GM19468 (cell line): Measurements from ENCODE around the gene KDM8.
A peak's percentile ranks its signal among the peaks of the same experiment; 100 is the strongest.

Experiments used
- ATAC-seq: cut with Tn5 transposase; IDR thresholded peaks from one replicate; pipeline ENCODE4 v1.9.1; 2021; ENCODE audit warnings: mild to moderate bottlenecking, moderate library complexity, moderate number of reproducible peaks; ENCODE audit not compliant: unreplicated experiment; ENCODE audit errors: extremely low read depth

KDM8 gene

GRCh38 chr16:27226976-27227705, 23.8 kb downstream of the KDM8 start:
- ATAC-seq: no peak

- no peak for ATAC-seq
These were observed 24.7 kb downstream of the KDM8 start for GRCh38 chr16:27228045-27228444.

DNA sequence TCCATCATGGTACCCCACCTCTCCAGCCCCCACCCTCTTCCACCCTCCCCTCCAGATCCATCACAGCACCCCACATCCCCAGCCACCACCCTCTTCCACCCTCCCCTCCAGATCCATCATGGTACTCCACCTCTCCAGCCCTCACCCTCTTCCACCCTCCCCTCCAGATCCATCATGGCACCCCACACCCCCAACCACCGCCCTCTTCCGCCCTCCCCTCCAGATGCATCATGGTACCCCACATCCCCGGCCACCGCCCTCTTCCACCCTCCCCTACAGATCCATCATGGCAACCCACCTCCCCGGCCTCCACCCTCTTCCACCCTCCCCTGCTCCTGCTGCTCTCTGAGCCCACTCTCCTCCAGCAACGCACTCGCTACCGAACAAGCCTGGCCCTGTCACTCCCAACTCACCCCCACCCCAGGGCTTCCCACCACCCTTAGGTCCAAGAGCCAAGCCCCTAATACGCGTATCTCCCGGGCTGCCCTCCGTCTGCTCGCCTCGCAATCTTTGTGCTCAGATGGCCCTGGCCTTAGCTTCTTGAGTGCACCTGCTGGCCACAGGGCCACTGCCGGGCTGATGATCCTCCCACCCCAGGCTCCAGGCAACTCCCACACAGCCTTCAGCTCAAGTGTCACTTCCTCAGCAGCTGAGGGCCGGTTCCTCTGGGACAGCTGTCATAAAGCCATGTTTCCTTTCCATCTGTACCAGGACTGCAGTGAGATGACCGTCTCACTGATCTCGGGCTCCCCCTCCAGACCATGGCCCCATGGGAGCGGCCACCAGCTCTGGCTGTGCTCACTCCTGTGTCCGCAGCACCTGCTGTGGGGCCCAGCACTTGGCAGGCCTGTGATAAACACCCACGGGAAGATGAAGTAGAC, 25.5 kb downstream of the KDM8 start:
- ATAC-seq: no peak

- ATAC-seq: no peak
These were observed 26.7 kb downstream of the KDM8 start for GRCh38 chr16:27229891-27230470.

DNA sequence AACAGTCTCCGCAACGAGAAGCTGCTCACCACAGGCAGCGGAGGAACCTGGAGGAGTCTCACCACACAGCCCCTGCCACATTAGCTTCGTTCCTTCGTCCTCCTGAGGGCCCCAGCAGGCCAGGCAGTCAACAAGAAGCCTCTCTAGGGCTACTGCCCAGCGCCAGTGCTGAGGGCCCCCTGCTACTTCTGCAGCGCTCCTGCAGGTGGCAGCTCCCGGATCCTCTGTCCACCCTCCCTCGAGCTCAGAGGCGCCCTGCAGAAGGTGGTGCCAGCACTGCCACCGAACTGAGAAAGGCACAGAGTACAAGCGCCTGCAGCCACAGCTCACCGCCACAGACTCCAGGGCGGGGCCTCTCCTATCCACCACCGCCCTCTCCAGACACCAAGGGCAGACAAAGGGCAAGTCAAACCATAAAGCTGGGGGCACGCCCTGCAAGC, 27.3 kb downstream of the KDM8 start:
- ATAC-seq: no peak

- ATAC-seq: peak; percentile 8
These were observed 28.4 kb downstream of the KDM8 start for GRCh38 chr16:27231692-27232060.

DNA sequence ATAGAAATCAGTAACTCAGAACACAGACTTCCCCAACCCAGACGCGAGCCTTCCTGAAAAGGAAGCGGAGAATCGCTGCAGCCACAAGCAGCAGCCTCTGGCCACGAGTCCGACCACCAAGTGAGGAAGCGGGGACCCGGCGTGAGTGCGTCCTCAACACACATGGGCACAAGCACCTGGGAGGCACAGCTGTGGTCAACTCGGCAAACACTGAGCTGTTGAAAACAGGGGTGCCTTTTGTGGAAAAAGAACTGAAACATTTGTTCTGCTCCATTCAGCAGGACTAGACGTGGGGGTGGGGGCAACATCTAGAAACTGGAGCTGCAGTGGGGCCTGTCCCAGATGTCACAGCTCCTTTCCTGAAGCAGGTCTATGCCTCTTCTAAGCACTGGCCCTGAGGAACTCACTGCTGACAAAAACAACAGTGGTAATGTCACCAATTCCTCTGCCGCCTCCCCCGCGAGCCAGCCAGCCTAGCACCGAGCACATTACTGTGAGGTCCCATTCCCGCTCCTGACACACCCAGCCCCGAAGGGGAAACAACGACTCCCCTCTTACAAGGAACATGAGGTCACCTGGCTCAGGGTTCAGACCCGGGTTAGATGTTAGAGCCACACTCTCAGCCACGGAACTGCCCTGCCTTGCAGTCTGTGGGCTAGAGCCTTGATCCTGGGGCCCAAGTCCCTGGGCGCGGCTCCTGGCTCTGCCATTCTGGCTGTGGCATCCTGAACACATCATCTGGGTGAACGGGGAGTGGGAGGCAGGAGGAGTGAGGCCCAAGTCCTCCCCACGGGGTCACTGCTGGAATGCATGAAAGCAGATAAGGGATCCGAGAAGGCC, 29.0 kb downstream of the KDM8 start:
- peak; percentile 21 for ATAC-seq

- no peak for ATAC-seq
These were observed 29.7 kb downstream of the KDM8 start for GRCh38 chr16:27232901-27233625.

- ATAC-seq: no peak
These were observed 30.4 kb downstream of the KDM8 start for GRCh38 chr16:27233731-27234130.

DNA sequence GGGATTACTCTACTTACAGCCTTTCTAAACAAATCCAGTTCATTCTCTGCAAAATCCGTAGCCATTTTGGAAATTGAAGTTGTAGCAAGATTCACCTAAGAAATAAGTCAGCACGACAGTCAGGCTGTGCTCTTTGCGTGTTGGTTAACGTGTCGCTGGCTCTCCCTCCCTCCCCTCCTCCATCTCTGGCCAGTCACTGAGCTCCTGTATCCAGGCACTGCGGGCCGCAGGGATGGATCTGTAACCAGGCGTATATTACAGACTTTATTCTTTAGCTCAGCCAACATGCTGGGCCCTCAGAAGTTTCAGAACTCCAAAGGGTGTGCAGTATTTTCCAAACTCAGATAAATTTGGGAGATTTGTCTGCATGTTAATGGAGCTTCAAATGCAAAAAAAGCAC, 30.8 kb downstream of the KDM8 start:
- ATAC-seq: no peak

- ATAC-seq: no peak
These were observed 31.3 kb downstream of the KDM8 start for GRCh38 chr16:27234603-27235002.

DNA sequence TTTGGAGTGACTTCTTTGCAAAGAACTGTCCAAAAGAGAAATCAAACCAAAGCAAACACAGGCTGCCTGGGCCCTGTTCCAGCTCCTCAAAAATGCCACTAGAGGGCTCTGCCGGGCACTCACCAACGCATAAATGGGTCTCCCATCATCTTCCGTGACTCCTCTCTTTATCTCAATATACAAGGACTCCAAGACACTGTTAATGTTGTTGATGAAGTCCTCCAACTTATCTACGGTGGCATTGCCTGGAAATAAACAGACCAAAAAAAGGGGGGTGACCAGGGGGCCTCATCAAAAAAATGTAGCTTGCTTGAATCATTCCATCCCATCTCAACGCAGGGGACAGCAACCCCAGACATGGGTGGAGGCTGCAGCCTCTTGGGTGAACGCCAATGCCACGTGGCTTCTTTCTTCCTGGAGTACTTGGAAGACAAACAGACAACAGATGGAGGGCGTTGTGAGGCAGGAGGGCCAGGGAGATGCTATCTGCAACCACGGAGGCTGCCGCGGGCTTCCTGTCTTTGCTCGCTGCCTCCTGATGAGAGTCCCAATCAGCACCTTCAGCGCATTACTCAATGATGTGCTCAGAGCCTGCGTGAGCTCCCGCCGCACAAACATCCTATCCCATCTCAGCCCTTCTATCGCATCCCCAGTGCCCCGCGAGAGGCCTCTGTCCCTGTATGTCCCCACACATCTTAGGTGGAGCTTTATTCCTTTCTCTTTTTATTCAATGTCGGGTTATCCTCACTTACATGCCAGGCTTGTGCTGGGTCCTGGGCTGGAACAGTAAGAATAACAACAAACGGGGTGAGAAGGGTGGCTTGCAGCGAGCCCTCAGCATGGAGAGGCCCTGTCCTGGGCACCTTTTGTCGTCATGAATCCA, 32.0 kb downstream of the KDM8 start:
- no peak for ATAC-seq

DNA sequence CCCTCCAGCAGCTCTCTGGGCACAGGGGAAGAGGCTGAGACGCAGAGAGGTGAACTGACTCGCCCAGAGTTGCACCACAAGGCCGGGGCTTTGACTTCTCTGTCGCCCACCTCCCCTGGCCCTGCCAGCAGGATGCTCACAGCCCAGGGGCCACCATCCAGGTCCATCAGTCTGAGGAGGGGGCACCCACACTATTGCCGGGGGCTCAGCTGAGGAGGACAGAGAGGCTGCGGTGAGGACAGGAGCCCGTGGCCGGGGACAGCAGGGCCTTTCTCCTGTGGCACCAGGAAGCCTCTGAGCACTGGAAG, 32.6 kb downstream of the KDM8 start:
- no peak for ATAC-seq

DNA sequence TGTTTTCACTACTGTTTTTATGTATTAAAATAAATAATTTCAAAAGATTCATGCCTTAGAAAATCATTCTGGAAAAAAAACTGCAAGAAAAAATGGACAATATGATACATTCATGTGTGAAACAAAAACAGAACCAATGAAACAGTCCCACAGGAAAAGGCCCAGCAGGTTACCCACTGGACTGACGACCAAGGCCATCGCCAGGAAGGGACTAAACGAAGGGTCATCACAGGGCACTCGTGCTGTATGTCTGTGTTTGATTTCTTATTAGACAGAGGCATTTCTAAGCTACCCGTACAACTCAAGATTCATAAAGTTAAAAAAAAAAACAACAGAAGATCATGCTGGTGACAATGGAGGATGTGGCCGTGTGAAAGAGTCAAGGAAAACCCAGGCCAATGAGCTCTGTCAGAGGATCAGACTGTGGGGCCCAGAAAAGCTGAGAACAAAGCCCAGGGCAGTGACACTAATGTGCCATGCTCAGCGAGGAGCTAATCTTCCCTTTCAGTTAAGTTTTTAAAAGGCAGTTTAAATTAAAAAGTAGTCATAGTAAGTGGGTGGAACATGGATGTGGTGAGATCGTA, 33.4 kb downstream of the KDM8 start:
- ATAC-seq: no peak

DNA sequence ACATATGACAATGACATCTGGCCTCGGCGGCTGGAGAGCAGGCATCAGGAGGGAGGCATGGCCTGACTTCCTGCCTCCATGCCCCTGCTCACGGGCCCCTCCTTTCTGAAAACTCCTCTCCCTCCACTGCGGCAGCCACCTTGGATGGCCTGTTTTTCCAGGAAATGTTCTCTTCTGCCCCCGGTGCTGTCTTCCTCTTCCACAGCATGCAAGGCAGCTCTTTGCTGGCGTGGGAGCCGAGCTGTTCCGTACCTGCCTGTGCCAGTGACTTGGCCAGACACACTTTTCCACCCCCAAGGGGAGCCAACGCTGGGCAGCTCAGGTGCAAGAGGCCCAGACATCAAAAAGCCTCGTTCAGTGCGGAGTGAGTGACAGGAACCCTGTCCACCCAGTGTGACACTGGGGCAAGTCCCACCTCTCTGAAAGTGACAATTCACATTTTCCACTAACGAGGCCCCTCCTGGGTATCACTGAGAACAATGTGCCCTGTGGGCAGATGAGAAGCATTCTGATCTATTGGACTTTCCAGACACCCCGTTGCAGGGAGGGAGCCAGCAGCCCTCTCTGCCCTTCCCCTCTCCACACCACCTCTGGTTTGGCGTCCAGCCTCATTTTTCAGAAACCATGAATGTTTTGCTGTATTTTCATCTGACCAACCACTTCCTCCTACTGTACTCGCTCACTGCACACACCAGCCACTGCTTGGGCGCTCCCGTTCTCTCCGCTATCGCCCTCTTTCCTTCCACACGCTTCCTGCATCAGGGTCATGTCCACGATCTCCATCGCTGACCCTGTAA, 34.1 kb downstream of the KDM8 start:
- ATAC-seq: peak; percentile 69

DNA sequence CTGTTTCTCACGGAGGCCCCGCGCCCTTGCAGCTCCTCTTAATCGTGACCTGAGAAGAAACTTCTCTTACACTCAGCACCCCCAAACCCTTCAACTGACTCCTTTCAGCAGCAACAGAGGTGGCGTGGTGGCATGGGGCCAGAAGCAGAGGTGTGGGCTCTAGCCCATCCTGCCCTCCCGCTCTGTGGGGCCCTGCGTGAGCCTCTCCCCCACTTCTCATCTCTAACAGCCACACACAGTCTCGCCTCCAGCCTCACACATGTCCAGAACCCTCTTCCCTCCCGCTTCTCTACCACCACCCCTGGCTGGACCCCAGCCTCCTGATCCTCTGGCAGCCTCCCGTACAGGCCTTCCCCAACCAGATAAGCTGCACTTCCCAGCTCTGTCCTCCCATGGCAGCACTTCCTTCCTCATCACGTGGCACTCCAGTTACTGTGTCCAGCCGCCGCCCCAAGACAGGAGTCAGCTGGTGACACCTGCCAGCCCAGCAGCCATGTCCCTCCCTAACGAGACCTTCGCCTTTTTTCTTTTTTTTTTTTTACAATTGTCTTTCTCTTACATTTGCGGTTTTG, 34.8 kb downstream of the KDM8 start:
- ATAC-seq: no peak

DNA sequence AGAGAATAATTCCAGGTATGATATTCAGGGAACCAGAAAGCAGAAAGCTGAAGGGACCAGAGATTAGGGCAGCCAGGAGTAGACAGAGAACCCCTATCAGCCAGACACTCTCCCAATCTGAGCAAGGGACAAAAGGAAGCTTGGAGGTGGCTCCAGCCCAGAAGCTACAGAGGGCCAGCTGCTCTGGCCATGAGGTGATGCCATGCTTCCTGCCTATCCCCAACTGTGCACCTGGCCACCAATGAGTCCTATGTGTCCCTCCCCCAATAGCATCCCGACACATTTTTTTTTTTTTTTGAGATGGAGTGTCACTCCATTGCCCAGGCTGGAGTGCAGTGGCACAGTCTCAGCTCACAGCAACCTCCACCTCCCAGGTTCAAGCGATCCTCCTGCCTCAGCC, 35.3 kb downstream of the KDM8 start:
- no peak for ATAC-seq
